Measurements from ENCODE around the gene HSPG2.
"Not testable (repeated sequence)": the region's sequence is repeated elsewhere in the genome, so short reads cannot be mapped to it uniquely, and the experiment has no call there.

- not testable (repeated sequence) for TF ChIP-seq CTCF (conservative IDR thresholded peaks at IDR 0.05; ENCODE audit: low read length); EZH2phosphoT487 (IDR thresholded peaks at IDR 0.05; ENCODE audit: borderline replicate concordance, low read depth, low read length)
Observed at GRCh38 chr1:21785764-21786163, 151.3 kb downstream of the HSPG2 start.
